T-helper 2 cell treated with Interferon-gamma antibody and Interleukin-4, amounts not matched to agents 5 μg/mL and 100 μg/mL, for 36 hours (primary cell): ENCODE data around the gene KDM4B.
A peak's percentile ranks its signal among the peaks of the same experiment; 100 is the strongest.
"Not testable (repeated sequence)": the region's sequence is repeated elsewhere in the genome, so short reads cannot be mapped to it uniquely, and the experiment has no call there.

Experiments
- DNase-seq: peaks from one replicate; pipeline ENCODE4 v3.0.0; 2021; ENCODE audit warnings: low spot score
- H3K27ac Mint-ChIP-seq: one replicate; pipeline ENCODE4 v1.8.0; 2021; ENCODE audit warnings: mild to moderate bottlenecking, mixed read lengths
- H3K27me3 Mint-ChIP-seq: one replicate; pipeline ENCODE4 v1.8.0; 2021; ENCODE audit warnings: low read depth, mixed read lengths
- H3K36me3 Mint-ChIP-seq: one replicate; pipeline ENCODE4 v1.8.0; 2021; ENCODE audit warnings: low read depth, mixed read lengths
- H3K4me1 Mint-ChIP-seq: one replicate; pipeline ENCODE4 v1.8.0; 2021; ENCODE audit warnings: low read depth, mixed read lengths
- H3K4me3 Mint-ChIP-seq: one replicate; pipeline ENCODE4 v1.8.0; 2022; ENCODE audit warnings: mild to moderate bottlenecking, moderate library complexity, mixed read lengths
- H3K9me3 Mint-ChIP-seq: one replicate; pipeline ENCODE4 v1.8.0; 2021; ENCODE audit warnings: mixed read lengths

The KDM4B gene

GRCh38 chr19:4971816-4972495 is 3.0 kb downstream of the KDM4B start:
- Mint-ChIP-seq H3K27me3 (no peaks in the 10 kb centered on the region), H3K4me1 (peaks cover 35% of the 10 kb centered on the region), H3K4me3 (peak overlapping the region; percentile 97)

GRCh38 chr19:4972509-4973230 is 3.8 kb downstream of the KDM4B start:
- DNase-seq = no peak
- Mint-ChIP-seq H3K27me3 (no peaks in the 10 kb centered on the region), H3K9me3 (no peaks in the 10 kb centered on the region), H3K27ac (no peak overlapping the region), H3K36me3 (peaks cover 23% of the 10 kb centered on the region), H3K4me1 (peaks cover 33% of the 10 kb centered on the region), H3K4me3 (peak overlapping the region; percentile 61)

More at GRCh38 chr19:4971816-4972495, 3.0 kb downstream of the KDM4B start:
- Mint-ChIP-seq H3K9me3 (no peaks in the 10 kb centered on the region), H3K27ac (peak overlapping the region; percentile 93), H3K36me3 (peaks cover 22% of the 10 kb centered on the region)
- DNase-seq = no peak

GRCh38 chr19:4974880-4975469 is 6.1 kb downstream of the KDM4B start:
- H3K27ac Mint-ChIP-seq = no peak overlapping the region
- peaks cover 21% of the 10 kb centered on the region for H3K4me1 Mint-ChIP-seq
- no peaks in the 10 kb centered on the region for H3K9me3 Mint-ChIP-seq
- no peak for DNase-seq
- no peaks in the 10 kb centered on the region for H3K27me3 Mint-ChIP-seq
- no peak overlapping the region for H3K4me3 Mint-ChIP-seq
- peaks cover 18% of the 10 kb centered on the region for H3K36me3 Mint-ChIP-seq

- not testable (repeated sequence) for H3K27me3 Mint-ChIP-seq, H3K9me3 Mint-ChIP-seq, H3K27ac Mint-ChIP-seq, DNase-seq, H3K4me3 Mint-ChIP-seq
- peaks cover 17% of the 10 kb centered on the region for H3K4me1 Mint-ChIP-seq
- peaks cover 17% of the 10 kb centered on the region for H3K36me3 Mint-ChIP-seq
These were observed 6.7 kb downstream of the KDM4B start for GRCh38 chr19:4975601-4976000.

- Mint-ChIP-seq H3K27ac (no peak overlapping the region), H3K4me3 (no peak overlapping the region)
These were observed 7.7 kb downstream of the KDM4B start for GRCh38 chr19:4976401-4977298.

GRCh38 chr19:4977299-4978174 is 8.6 kb downstream of the KDM4B start:
- no peaks in the 10 kb centered on the region for H3K9me3 Mint-ChIP-seq
- no peaks in the 10 kb centered on the region for H3K27me3 Mint-ChIP-seq
- no peak overlapping the region for H3K4me3 Mint-ChIP-seq
- H3K4me1 Mint-ChIP-seq = peaks cover 4% of the 10 kb centered on the region
- no peak for DNase-seq
- no peak overlapping the region for H3K27ac Mint-ChIP-seq
- peaks cover 9% of the 10 kb centered on the region for H3K36me3 Mint-ChIP-seq

More at GRCh38 chr19:4976401-4977298, 7.7 kb downstream of the KDM4B start:
- no peaks in the 10 kb centered on the region for H3K27me3 Mint-ChIP-seq
- no peak for DNase-seq
- peaks cover 7% of the 10 kb centered on the region for H3K4me1 Mint-ChIP-seq
- H3K9me3 Mint-ChIP-seq = no peaks in the 10 kb centered on the region
- peaks cover 9% of the 10 kb centered on the region for H3K36me3 Mint-ChIP-seq

- Mint-ChIP-seq H3K4me1 (peaks cover 4% of the 10 kb centered on the region), H3K27me3 (no peaks in the 10 kb centered on the region), H3K36me3 (peaks cover 9% of the 10 kb centered on the region), H3K9me3 (no peaks in the 10 kb centered on the region), H3K27ac (peak overlapping the region; percentile 27), H3K4me3 (no peak overlapping the region)
- no peak for DNase-seq
These were observed 10.4 kb downstream of the KDM4B start for GRCh38 chr19:4979211-4979807.

- H3K27ac Mint-ChIP-seq = no peak overlapping the region
- DNase-seq = no peak
- H3K27me3 Mint-ChIP-seq = no peaks in the 10 kb centered on the region
- H3K9me3 Mint-ChIP-seq = no peaks in the 10 kb centered on the region
- H3K4me1 Mint-ChIP-seq = peaks cover 4% of the 10 kb centered on the region
- H3K4me3 Mint-ChIP-seq = no peak overlapping the region
- peaks cover 5% of the 10 kb centered on the region for H3K36me3 Mint-ChIP-seq
These were observed 11.2 kb downstream of the KDM4B start for GRCh38 chr19:4980067-4980466.

- Mint-ChIP-seq H3K27ac (no peak overlapping the region), H3K4me3 (no peak overlapping the region), H3K36me3 (peaks cover 5% of the 10 kb centered on the region), H3K9me3 (no peaks in the 10 kb centered on the region), H3K27me3 (no peaks in the 10 kb centered on the region), H3K4me1 (peaks cover 4% of the 10 kb centered on the region)
- no peak for DNase-seq
These were observed 12.1 kb downstream of the KDM4B start for GRCh38 chr19:4980838-4981680.

- H3K4me1 Mint-ChIP-seq = peaks cover 4% of the 10 kb centered on the region
- H3K36me3 Mint-ChIP-seq = peaks cover 5% of the 10 kb centered on the region
- H3K4me3 Mint-ChIP-seq = no peak overlapping the region
- DNase-seq = no peak
- no peaks in the 10 kb centered on the region for H3K9me3 Mint-ChIP-seq
- no peaks in the 10 kb centered on the region for H3K27me3 Mint-ChIP-seq
- H3K27ac Mint-ChIP-seq = no peak overlapping the region
These were observed 12.7 kb downstream of the KDM4B start for GRCh38 chr19:4981681-4981958.

GRCh38 chr19:4983346-4984105 is 14.6 kb downstream of the KDM4B start:
- Mint-ChIP-seq H3K27ac (no peak overlapping the region), H3K9me3 (no peaks in the 10 kb centered on the region), H3K27me3 (no peaks in the 10 kb centered on the region), H3K4me3 (no peak overlapping the region), H3K4me1 (peaks cover 3% of the 10 kb centered on the region), H3K36me3 (peaks cover 1% of the 10 kb centered on the region)
- DNase-seq = no peak

- no peak overlapping the region for H3K27ac Mint-ChIP-seq
- H3K9me3 Mint-ChIP-seq = no peaks in the 10 kb centered on the region
- H3K4me3 Mint-ChIP-seq = no peak overlapping the region
- no peaks in the 10 kb centered on the region for H3K27me3 Mint-ChIP-seq
- H3K4me1 Mint-ChIP-seq = peaks cover 3% of the 10 kb centered on the region
- no peak for DNase-seq
- H3K36me3 Mint-ChIP-seq = peaks cover 1% of the 10 kb centered on the region
These were observed 15.1 kb downstream of the KDM4B start for GRCh38 chr19:4984106-4984380.
